Measurements from ENCODE around the gene NR4A3.

NR4A3 gene

DNA sequence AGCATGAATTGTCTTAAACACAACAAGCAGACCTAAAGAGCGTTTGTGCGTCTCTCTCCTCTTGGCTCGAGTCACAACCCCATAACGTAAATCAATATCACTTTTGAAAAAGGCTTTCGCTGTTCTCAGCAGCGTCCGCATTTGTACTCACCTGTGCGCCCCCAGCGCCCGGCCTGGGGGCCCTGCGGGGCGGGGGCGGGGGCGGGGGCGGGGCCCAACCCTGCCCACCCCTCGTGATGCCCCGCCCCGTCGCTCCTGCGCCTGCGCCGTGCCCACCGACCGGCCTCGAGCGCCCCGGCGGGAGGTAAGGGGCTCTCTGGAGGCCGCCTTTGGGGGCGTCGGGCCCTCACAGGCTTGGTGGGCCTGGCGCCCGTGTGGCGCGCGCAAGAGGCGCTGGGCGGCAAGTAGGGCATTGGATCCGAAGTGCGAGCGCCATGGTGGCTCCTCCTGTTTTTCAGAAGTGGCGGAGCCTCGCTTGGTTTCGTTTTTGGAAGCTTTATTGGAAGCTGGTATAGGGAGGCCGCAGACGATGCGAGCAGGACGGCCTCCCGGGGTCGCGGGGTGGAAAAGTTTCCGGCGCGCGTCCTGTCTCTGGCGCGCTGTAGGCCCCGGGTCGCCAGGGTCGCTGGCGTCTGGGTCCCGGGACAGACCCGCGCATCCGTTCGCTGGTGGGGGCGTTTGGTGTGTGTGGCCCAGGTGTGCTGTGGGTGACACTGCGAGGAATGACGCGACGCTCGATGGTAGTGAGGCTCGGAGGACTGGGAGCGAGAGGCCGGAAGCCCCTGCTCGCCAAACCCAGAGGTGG, 84.9 kb downstream of the NR4A3 start, which contains the start of gene STX17:
Gene STX17, plus strand, starts transcription at position 252 of the 805 bp plus-strand sequence. CDS start 8,586 bp downstream, outside the sequence.
- TF ChIP-seq, protein P1, sequence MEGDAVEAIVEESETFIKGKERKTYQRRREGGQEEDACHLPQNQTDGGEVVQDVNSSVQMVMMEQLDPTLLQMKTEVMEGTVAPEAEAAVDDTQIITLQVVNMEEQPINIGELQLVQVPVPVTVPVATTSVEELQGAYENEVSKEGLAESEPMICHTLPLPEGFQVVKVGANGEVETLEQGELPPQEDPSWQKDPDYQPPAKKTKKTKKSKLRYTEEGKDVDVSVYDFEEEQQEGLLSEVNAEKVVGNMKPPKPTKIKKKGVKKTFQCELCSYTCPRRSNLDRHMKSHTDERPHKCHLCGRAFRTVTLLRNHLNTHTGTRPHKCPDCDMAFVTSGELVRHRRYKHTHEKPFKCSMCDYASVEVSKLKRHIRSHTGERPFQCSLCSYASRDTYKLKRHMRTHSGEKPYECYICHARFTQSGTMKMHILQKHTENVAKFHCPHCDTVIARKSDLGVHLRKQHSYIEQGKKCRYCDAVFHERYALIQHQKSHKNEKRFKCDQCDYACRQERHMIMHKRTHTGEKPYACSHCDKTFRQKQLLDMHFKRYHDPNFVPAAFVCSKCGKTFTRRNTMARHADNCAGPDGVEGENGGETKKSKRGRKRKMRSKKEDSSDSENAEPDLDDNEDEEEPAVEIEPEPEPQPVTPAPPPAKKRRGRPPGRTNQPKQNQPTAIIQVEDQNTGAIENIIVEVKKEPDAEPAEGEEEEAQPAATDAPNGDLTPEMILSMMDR (conservative IDR thresholded peaks at IDR 0.05; ENCODE audit: control insufficient read depth, insufficient read depth, low read depth, low read length), result no peak
- peak within 1 kb of the TSS; percentile 88 for H3K4me3 ChIP-seq (ENCODE audit: control insufficient read depth, low read depth, low read length)
- DNase-seq (ENCODE audit: low read depth), result peak; percentile 64

DNA sequence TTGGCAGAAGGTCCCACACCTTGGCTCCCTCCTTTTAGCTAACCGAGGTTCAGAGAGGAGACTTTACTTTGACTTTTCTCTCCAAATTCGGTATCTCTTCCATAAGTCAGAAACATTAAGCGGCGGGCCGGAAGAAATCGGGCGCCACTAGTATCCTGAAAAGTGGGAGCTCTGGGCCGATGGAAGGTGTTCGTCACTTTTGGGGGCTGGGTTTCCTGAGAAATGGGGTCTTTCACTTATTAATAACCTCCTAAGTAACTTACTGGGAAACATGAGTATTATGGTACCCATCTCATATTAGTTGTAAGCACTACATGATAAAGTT, 85.5 kb downstream of the NR4A3 start:
- TF ChIP-seq, protein P1 (conservative IDR thresholded peaks at IDR 0.05; ENCODE audit: control insufficient read depth, insufficient read depth, low read depth, low read length), result no peak
- no peak for DNase-seq (ENCODE audit: low read depth)
- H3K4me3 ChIP-seq (ENCODE audit: control insufficient read depth, low read depth, low read length), result peak overlapping the region; percentile 88

DNA sequence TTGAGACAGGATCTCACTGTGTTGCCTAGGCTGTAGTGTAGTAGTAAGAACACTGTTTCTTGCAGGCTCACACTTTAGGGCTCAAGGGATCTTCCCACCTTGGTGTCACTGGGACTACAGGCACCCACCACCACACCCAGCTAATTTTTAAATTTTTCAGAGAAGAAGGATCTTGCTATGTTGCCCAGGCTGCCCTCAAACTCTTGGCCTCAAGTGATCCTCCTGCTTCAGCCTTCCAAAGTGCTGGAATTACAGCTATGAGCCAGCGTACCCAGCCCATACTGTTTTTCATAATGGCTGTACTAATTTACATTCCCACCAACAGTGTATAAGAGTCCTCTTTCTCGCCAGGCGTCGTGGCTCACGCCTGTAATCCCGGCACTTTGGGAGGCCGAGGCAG, 89.9 kb downstream of the NR4A3 start:
- TF ChIP-seq, protein P1 (conservative IDR thresholded peaks at IDR 0.05; ENCODE audit: control insufficient read depth, insufficient read depth, low read depth, low read length), result no peak
- no peak for DNase-seq (ENCODE audit: low read depth)
- H3K4me3 ChIP-seq (ENCODE audit: control insufficient read depth, low read depth, low read length), result no peak overlapping the region

All from fibroblast of mammary gland (primary cell).